Liver (tissue), 9 donors: Measurements from ENCODE around the gene HOXD9. TPM values are rescaled to one million over a fixed set of nuclear protein-coding genes. Genes with fewer than 3 reads are reported as not detected.

ENCODE experiments used
- DNase-seq: peaks from one replicate; pipeline ENCODE4 v3.0.0-alpha.2; 2017; ENCODE audit warnings: low spot score
- H3K27ac ChIP-seq, 2 donors: one replicate each; pipeline ENCODE4 v1.7.0; 2013; ENCODE audit warnings: inconsistent platforms in 2 of 2, low read length in 2 of 2, control low read depth in 1 of 2, low read depth in 1 of 2, mild to moderate bottlenecking in 1 of 2
- H3K27me3 ChIP-seq, 4 donors: one replicate each; pipeline versions ENCODE4 v1.6.1 to v1.7.0; 2013; ENCODE audit warnings: low read length in 3 of 4, inconsistent platforms in 1 of 4, mild to moderate bottlenecking in 1 of 4, moderate library complexity in 1 of 4; ENCODE audit not compliant: control insufficient read depth in 4 of 4, insufficient read depth in 4 of 4
- H3K36me3 ChIP-seq, 4 donors: one replicate each; pipeline versions ENCODE4 v1.6.1 to v1.7.0; 2013; ENCODE audit warnings: low read length in 3 of 4, mild to moderate bottlenecking in 3 of 4, low read depth in 1 of 4, moderate library complexity in 1 of 4; ENCODE audit not compliant: control insufficient read depth in 4 of 4, insufficient read depth in 3 of 4
- H3K4me1 ChIP-seq, 4 donors: one replicate each; pipeline versions ENCODE4 v1.6.1 to v1.7.0; 2013; ENCODE audit warnings: low read length in 3 of 4, mild to moderate bottlenecking in 3 of 4, moderate library complexity in 1 of 4; ENCODE audit not compliant: control insufficient read depth in 4 of 4, insufficient read depth in 4 of 4
- H3K4me3 ChIP-seq, 3 donors: one replicate each; pipeline versions ENCODE4 v1.6.1 to v1.7.0; 2013; ENCODE audit warnings: low read length in 3 of 3, control low read depth in 1 of 3, low read depth in 1 of 3, mild to moderate bottlenecking in 1 of 3
- H3K9ac ChIP-seq, 2 donors: one replicate each; pipeline ENCODE4 v1.7.0; 2013; ENCODE audit warnings: low read length in 2 of 2, mild to moderate bottlenecking in 2 of 2, moderate library complexity in 2 of 2, control low read depth in 1 of 2, low read depth in 1 of 2
- H3K9me3 ChIP-seq, 4 donors: one replicate each; pipeline versions ENCODE4 v1.6.1 to v1.7.0; 2013; ENCODE audit warnings: low read length in 3 of 4; ENCODE audit not compliant: control insufficient read depth in 4 of 4
- FOXA1 ChIP-seq: IDR thresholded peaks from 2 replicates; pipeline ENCODE4 v1.6.1; 2016; ENCODE audit warnings: antibody characterized with exemption
- FOXA2 ChIP-seq: IDR thresholded peaks from 2 replicates; pipeline ENCODE4 v1.6.1; 2016; ENCODE audit warnings: antibody characterized with exemption
- HNF4A ChIP-seq, 2 donors: conservative IDR thresholded peaks; 2 replicates each; pipeline ENCODE4 v1.6.1; 2016; ENCODE audit warnings: antibody characterized with exemption in 2 of 2, mild to moderate bottlenecking in 2 of 2
- HNF4G ChIP-seq: IDR thresholded peaks from 2 replicates; pipeline ENCODE4 v1.6.1; 2016; ENCODE audit warnings: antibody characterized with exemption
- JUND ChIP-seq, 2 donors: IDR thresholded peaks; 2 replicates each; pipeline ENCODE4 v1.6.1; 2016; ENCODE audit warnings: antibody characterized with exemption in 2 of 2
- NR2F2 ChIP-seq: IDR thresholded peaks from 2 replicates; pipeline ENCODE4 v1.6.1; 2016; ENCODE audit warnings: antibody characterized with exemption
- REST ChIP-seq: IDR thresholded peaks from 2 replicates; pipeline ENCODE4 v1.6.1; 2016; ENCODE audit warnings: antibody characterized with exemption, mild to moderate bottlenecking
- SP1 ChIP-seq: IDR thresholded peaks from 2 replicates; pipeline ENCODE4 v1.6.1; 2018; ENCODE audit warnings: antibody characterized with exemption, mild to moderate bottlenecking
- YY1 ChIP-seq: IDR thresholded peaks from 2 replicates; pipeline ENCODE4 v1.6.1; 2016; ENCODE audit warnings: antibody characterized with exemption, mild to moderate bottlenecking
- ZBTB33 ChIP-seq: IDR thresholded peaks from 2 replicates; pipeline ENCODE4 v1.6.1; 2016; ENCODE audit warnings: antibody characterized with exemption
- WGBS: extraction: QIAGEN DNeasy Blood & Tissue Kit; methylation state at CpG from one replicate; pipeline ENCODE4 v1.1.7; 2013; 5-methylcytosine and 5-hydroxymethylcytosine counted together
- polyA plus RNA-seq, 2 donors: library from polyadenylated mRNA; stranded (reverse) in 1 of 2; unstranded in 1 of 2; fragments of 200-250 nt in 1 of 2; fragments of >200 nt in 1 of 2; fragmentation: Nextera tagmentation in 1 of 2; extraction: Ambion mirVana in 1 of 2; gene quantifications; one replicate each; pipeline versions ENCODE4 v1.2.1 to v1.2.3, GENCODE V29; 2013 to 2015
- total RNA-seq, 2 donors: library from RNA; depleted of rRNA; stranded (reverse); fragments of >200 nt; gene quantifications; one replicate each; pipeline ENCODE4 v1.2.3, GENCODE V29; 2014
- TF ChIP-seq, protein P1 (sequence below): IDR thresholded peaks from 2 replicates; pipeline ENCODE4 v1.6.1; 2016; ENCODE audit warnings: antibody characterized with exemption
- TF ChIP-seq, protein P2 (sequence below): fragments of 150-350 bp; IDR thresholded peaks from 2 replicates; pipeline ENCODE4 v1.5.1; 2017; ENCODE audit warnings: improper control_type of control experiment, low read depth, low read length; ENCODE audit not compliant: missing input control
- donor health status: healthy.
- donor health status: healthy.
- donor health status: healthy.
- donor health status: healthy.
- donor health status: healthy.

HOXD9 gene
- total and polyA plus RNA-seq, 4 donors, result 0.07 TPM; not detected in 3

DNA sequence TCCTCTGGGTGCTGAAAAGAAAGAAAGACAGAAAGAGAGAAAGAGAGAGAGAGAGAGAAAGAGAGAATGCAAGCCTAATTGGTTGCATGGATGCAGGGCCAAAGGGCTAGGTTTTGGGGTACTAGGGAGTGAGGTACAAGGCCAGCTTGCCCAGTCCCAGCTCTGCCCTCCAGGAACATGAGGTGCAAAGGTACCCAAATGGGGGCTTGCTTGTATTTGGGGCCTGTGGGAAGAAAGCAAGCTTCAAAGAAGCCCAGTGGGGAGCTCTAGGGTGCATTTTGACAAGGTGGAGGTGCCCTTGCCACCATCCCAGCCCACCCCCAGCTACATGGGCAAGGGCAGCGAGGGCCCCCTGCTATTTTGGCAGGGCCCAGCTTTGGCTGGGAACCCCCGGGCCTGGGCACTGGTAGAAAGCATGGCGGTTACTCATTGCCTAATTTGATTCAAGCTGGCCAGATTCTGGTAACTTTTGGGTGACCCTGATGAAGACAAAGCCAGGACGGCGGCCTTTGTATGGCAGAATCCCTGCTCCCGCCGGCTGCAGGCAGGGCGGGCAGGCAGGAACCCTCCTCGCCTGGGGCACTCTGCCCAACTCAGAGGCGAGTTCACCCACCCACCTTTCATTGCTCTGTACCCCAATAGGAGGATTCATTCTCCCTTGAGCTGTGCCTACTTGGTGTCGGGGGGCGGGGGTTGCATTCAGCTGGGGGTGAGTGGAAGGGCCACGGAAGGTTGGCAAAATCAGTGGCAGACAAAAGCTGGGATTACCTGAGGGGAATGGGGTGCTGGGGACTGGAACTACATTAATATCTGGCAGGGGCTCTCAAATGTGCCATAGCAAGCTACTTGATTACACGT, 28.3 kb downstream of the HOXD9 start:
- no peaks in the 10 kb centered on the region for H3K36me3 ChIP-seq
- 27% methylated on average over 14 of the region's 14 CpGs for WGBS
- H3K4me3 ChIP-seq, result no peak overlapping the region
- H3K9me3 ChIP-seq, result no peaks in the 10 kb centered on the region
- TF ChIP-seq HNF4G (no peak), NR2F2 (no peak), FOXA2 (no peak), JUND (IDR thresholded peaks at IDR 0.05) (no peak), REST (no peak), FOXA1 (no peak)
- H3K4me1 ChIP-seq, result peaks cover 0 to 8% (median 7%) of the 10 kb centered on the region in 4 donors
- no peak for DNase-seq
- no peak overlapping the region for H3K27ac ChIP-seq
- no peak overlapping the region for H3K9ac ChIP-seq
- peaks cover 8 to 42% (median 25%) of the 10 kb centered on the region in 4 donors for H3K27me3 ChIP-seq

- no peak within 1 kb of the TSS for H3K9ac ChIP-seq
- DNase-seq, result no peak
- WGBS, result 13% methylated on average over 55 of the region's 55 CpGs
- no peak within 1 kb of the TSS for H3K4me3 ChIP-seq
- no peak within 1 kb of the TSS for H3K27ac ChIP-seq
- H3K27me3 ChIP-seq, result peaks cover 8 to 47% (median 22%) of the 10 kb centered on the region in 4 donors
- H3K36me3 ChIP-seq, result no peaks in the 10 kb centered on the region
- no peak for TF ChIP-seq JUND (IDR thresholded peaks at IDR 0.05)
- TF ChIP-seq, protein P1, sequence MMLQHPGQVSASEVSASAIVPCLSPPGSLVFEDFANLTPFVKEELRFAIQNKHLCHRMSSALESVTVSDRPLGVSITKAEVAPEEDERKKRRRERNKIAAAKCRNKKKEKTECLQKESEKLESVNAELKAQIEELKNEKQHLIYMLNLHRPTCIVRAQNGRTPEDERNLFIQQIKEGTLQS, result no peak
- TF ChIP-seq FOXA2, result no peak
- no peak for TF ChIP-seq YY1
- H3K9me3 ChIP-seq, result no peaks in the 10 kb centered on the region
- peaks cover 0 to 8% (median 7%) of the 10 kb centered on the region in 4 donors for H3K4me1 ChIP-seq
Observed at GRCh38 chr2:176151442-176152287, 29.1 kb downstream of the HOXD9 start, which contains the start of gene HOXD4. Gene HOXD4, plus strand, starts transcription at chr2:176151550. Its CDS starts 84 bp downstream, at chr2:176151634.

DNA sequence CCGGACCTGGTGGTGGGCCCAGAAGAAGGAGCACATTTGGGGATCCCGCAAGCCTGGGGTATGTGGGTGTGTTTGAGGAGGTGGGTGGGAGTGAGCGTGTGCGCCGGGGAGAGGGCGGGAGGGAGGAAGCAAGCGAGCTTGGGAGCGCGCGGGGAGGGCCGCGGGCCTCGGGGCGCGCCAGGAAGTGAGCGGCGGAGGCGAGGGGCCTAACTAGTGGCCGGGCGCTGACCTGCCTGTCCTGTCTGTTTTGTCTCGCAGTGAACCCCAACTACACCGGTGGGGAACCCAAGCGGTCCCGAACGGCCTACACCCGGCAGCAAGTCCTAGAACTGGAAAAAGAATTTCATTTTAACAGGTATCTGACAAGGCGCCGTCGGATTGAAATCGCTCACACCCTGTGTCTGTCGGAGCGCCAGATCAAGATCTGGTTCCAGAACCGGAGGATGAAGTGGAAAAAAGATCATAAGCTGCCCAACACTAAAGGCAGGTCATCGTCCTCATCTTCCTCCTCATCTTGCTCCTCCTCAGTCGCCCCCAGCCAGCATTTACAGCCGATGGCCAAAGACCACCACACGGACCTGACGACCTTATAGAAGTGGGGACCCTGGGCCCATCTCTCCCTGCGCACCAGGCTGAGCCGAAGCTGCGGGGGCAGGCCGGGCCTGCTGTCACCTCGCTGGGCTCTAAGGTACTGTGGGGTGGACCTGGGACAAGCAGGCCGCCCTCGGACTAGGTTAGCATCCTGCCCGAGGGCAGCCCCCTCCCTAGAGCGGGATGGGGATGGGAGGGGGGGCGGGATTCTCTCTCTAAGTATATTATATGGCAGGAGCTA, 30.0 kb downstream of the HOXD9 start:
- DNase-seq, result no peak
- no peak overlapping the region for H3K9ac ChIP-seq
- TF ChIP-seq FOXA1, result no peak
- TF ChIP-seq HNF4A (conservative IDR thresholded peaks at IDR 0.05), result no peak
- TF ChIP-seq FOXA2, result no peak
- TF ChIP-seq SP1, result no peak
- TF ChIP-seq ZBTB33, result no peak
- TF ChIP-seq, protein P2, sequence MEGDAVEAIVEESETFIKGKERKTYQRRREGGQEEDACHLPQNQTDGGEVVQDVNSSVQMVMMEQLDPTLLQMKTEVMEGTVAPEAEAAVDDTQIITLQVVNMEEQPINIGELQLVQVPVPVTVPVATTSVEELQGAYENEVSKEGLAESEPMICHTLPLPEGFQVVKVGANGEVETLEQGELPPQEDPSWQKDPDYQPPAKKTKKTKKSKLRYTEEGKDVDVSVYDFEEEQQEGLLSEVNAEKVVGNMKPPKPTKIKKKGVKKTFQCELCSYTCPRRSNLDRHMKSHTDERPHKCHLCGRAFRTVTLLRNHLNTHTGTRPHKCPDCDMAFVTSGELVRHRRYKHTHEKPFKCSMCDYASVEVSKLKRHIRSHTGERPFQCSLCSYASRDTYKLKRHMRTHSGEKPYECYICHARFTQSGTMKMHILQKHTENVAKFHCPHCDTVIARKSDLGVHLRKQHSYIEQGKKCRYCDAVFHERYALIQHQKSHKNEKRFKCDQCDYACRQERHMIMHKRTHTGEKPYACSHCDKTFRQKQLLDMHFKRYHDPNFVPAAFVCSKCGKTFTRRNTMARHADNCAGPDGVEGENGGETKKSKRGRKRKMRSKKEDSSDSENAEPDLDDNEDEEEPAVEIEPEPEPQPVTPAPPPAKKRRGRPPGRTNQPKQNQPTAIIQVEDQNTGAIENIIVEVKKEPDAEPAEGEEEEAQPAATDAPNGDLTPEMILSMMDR, result no peak
- no peak for TF ChIP-seq YY1

More for the DNA sequence above, 30.0 kb downstream of the HOXD9 start:
- Histone ChIP-seq H3K27ac (no peak overlapping the region), H3K36me3 (no peaks in the 10 kb centered on the region), H3K4me3 (no peak overlapping the region), H3K27me3 (peaks cover 6 to 42% (median 21%) of the 10 kb centered on the region in 4 donors), H3K4me1 (peaks cover 0 to 12% (median 8%) of the 10 kb centered on the region in 4 donors), H3K9me3 (peaks cover 0 to 2% (median 0%) of the 10 kb centered on the region in 4 donors)
- WGBS, result 15% methylated on average over 48 of the region's 48 CpGs
